Choroid plexus epithelial cell (primary cell): ENCODE results near the gene ABCB8.

Experiments
- DNase-seq: peaks from one replicate; pipeline ENCODE4 v3.0.0-alpha.2; 2010; ENCODE audit warnings: low read depth
- H3K4me3 ChIP-seq: 2 replicates; pipeline ENCODE4 v1.5.1; 2011; ENCODE audit warnings: low read depth, mild to moderate bottlenecking, control low read depth, low read length, moderate library complexity
- CTCF ChIP-seq: conservative IDR thresholded peaks from 2 replicates; pipeline ENCODE4 v1.5.1; 2011; ENCODE audit warnings: low read depth, mild to moderate bottlenecking, control low read depth, inconsistent platforms, low read length, moderate library complexity

The ABCB8 gene

GRCh38 chr7:150986099-150986512, 42.1 kb upstream of the ABCB8 start:
- DNase-seq, result peak; percentile 71
- no peak overlapping the region for H3K4me3 ChIP-seq
- TF ChIP-seq CTCF, result peak; percentile 84

- TF ChIP-seq CTCF, result no peak
- no peak overlapping the region for H3K4me3 ChIP-seq
- no peak for DNase-seq
Measured at GRCh38 chr7:150986556-150986955, 41.7 kb upstream of the ABCB8 start.

GRCh38 chr7:150988230-150989226, 39.7 kb upstream of the ABCB8 start:
- peak; percentile 83 for TF ChIP-seq CTCF
- DNase-seq, result peak; percentile 44
- no peak overlapping the region for H3K4me3 ChIP-seq

- no peak overlapping the region for H3K4me3 ChIP-seq
- DNase-seq, result no peak
- TF ChIP-seq CTCF, result no peak
Measured at GRCh38 chr7:150989456-150989855, 38.8 kb upstream of the ABCB8 start.

GRCh38 chr7:150990416-150991186, 37.6 kb upstream of the ABCB8 start, which contains the start of gene NOS3:
TSS of gene NOS3 (plus strand) at chr7:150991017. CDS start at chr7:150993804, 2,787 bp downstream.
- no peak for TF ChIP-seq CTCF
- no peak for DNase-seq
- no peak within 1 kb of the TSS for H3K4me3 ChIP-seq

GRCh38 chr7:150992051-150992640, 36.1 kb upstream of the ABCB8 start:
- DNase-seq, result no peak
- no peak for TF ChIP-seq CTCF

More at GRCh38 chr7:150992051-150992640, 36.1 kb upstream of the ABCB8 start:
- no peak overlapping the region for H3K4me3 ChIP-seq
